MM.1S (cell line): ENCODE results near the gene IFRD2.

Source experiments
- DNase-seq: peaks from one replicate; pipeline ENCODE4 v3.0.0-alpha.2; 2015
- H2AFZ ChIP-seq: fragments of 300-600 bp; sonication (generic); 2 replicates; pipeline ENCODE4 v1.6.0; 2016; ENCODE audit warnings: antibody characterized with exemption, low read length
- H3F3A ChIP-seq: fragments of 300-600 bp; sonication (generic); 2 replicates; pipeline ENCODE4 v1.6.1; 2016; ENCODE audit warnings: mild to moderate bottlenecking, antibody characterized with exemption, low read length, moderate library complexity, mixed read lengths; ENCODE audit not compliant: insufficient read depth
- H3K27ac ChIP-seq: fragments of 300-600 bp; sonication (generic); 2 replicates; pipeline ENCODE4 v1.5.1; 2016; ENCODE audit warnings: mild to moderate bottlenecking, low read length
- H3K27me3 ChIP-seq: fragments of 300-600 bp; sonication (generic); replicated peaks from 2 replicates; pipeline ENCODE4 v1.6.0; 2016; ENCODE audit warnings: low read length; ENCODE audit not compliant: insufficient read depth
- H3K36me3 ChIP-seq: fragments of 300-600 bp; sonication (generic); replicated peaks from 2 replicates; pipeline ENCODE4 v1.6.1; 2016; ENCODE audit warnings: mild to moderate bottlenecking, low read length, mixed read lengths; ENCODE audit not compliant: insufficient read depth
- H3K4me1 ChIP-seq: fragments of 300-600 bp; sonication (generic); 2 replicates; pipeline ENCODE4 v1.6.1; 2016; ENCODE audit warnings: low read length, mixed read lengths
- H3K4me2 ChIP-seq: fragments of 300-600 bp; sonication (generic); 2 replicates; pipeline ENCODE4 v1.6.0; 2016; ENCODE audit warnings: low read depth, low read length
- H3K4me3 ChIP-seq: fragments of 300-600 bp; sonication (generic); 2 replicates; pipeline ENCODE4 v1.5.1; 2016; ENCODE audit warnings: low read length, mixed read lengths
- H3K79me2 ChIP-seq: fragments of 300-600 bp; sonication (generic); 2 replicates; pipeline ENCODE4 v1.6.1; 2016; ENCODE audit warnings: mixed run types, low read length, mixed read lengths
- H3K9ac ChIP-seq: fragments of 300-600 bp; sonication (generic); 2 replicates; pipeline ENCODE4 v1.6.1; 2016; ENCODE audit warnings: low read length, mixed read lengths
- H3K9me2 ChIP-seq: fragments of 300-600 bp; sonication (generic); replicated peaks from 2 replicates; pipeline ENCODE4 v1.6.1; 2016; ENCODE audit warnings: mild to moderate bottlenecking, low read length, mixed read lengths; ENCODE audit not compliant: insufficient read depth
- H3K9me3 ChIP-seq: fragments of 300-600 bp; sonication (generic); replicated peaks from 2 replicates; pipeline ENCODE4 v1.6.1; 2016; ENCODE audit warnings: mild to moderate bottlenecking, low read length, mixed read lengths; ENCODE audit not compliant: insufficient read depth
- H4K20me1 ChIP-seq: fragments of 300-600 bp; sonication (generic); 2 replicates; pipeline ENCODE4 v1.6.1; 2016; ENCODE audit warnings: mild to moderate bottlenecking, low read length, moderate library complexity, mixed read lengths; ENCODE audit not compliant: insufficient read depth
- EZH2 ChIP-seq: fragments of 300-600 bp; sonication (generic); optimal IDR thresholded peaks from 2 replicates; pipeline ENCODE3; 2017; ENCODE audit warnings: low read depth, mild to moderate bottlenecking, antibody characterized with exemption, low read length, mixed read lengths
- EZH2phosphoT487 ChIP-seq: fragments of 300-600 bp; sonication (generic); IDR thresholded peaks from 2 replicates; pipeline ENCODE4 v1.6.1; 2018; ENCODE audit warnings: antibody characterized with exemption, low read length
- TF ChIP-seq, protein P1 (sequence below): fragments of 300-600 bp; sonication (generic); IDR thresholded peaks from 2 replicates; pipeline ENCODE4 v1.5.1; 2016; ENCODE audit warnings: antibody characterized with exemption, low read length, mixed read lengths

IFRD2 gene

DNA sequence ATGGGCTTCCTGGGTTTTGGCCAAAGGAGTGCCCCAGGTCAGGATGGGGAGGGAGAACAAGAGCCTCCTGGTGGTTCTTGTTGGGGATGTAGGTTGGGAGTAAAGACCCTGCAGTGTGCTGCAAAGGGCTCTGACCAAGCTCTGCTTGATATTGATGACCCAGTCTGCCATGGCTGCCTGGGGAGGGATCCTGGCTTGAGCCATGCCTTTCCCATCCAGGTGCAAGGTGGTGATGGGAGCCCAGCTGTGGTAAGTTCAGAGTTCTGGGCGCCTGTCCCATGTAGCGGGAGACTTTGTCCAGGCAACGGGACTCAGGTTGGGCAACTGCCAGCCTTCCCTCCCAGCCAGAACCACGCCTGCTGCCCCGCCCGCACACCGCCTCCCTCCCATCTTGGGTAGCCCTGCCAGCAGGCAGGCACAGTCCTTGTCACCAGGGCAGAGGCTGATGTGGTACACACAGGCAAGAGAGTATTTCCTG is 53.6 kb downstream of the IFRD2 start:
- no peaks in the 10 kb centered on the region for H3K9me2 ChIP-seq
- 0 out of 2 replicates have a peak, but pooled peaks cover 6% of the 10 kb centered on the region for H3K4me1 ChIP-seq
- H4K20me1 ChIP-seq, result no peaks in the 10 kb centered on the region
- peaks cover 10% of the 10 kb centered on the region for H3F3A ChIP-seq
- H2AFZ ChIP-seq, result no peak overlapping the region
- H3K4me3 ChIP-seq, result peak overlapping the region; percentile 94
- H3K79me2 ChIP-seq, result peaks cover 74% of the 10 kb centered on the region
- peak overlapping the region; percentile 53; the same call in 1 of the 2 replicates for H3K27ac ChIP-seq
- H3K9ac ChIP-seq, result peak overlapping the region; percentile 85; the same call in 1 of the 2 replicates
- no peaks in the 10 kb centered on the region for H3K27me3 ChIP-seq
- H3K36me3 ChIP-seq, result no peaks in the 10 kb centered on the region
- peak overlapping the region; percentile 97 for H3K4me2 ChIP-seq
- TF ChIP-seq EZH2phosphoT487, result no peak
- DNase-seq, result no peak
- H3K9me3 ChIP-seq, result no peaks in the 10 kb centered on the region

DNA sequence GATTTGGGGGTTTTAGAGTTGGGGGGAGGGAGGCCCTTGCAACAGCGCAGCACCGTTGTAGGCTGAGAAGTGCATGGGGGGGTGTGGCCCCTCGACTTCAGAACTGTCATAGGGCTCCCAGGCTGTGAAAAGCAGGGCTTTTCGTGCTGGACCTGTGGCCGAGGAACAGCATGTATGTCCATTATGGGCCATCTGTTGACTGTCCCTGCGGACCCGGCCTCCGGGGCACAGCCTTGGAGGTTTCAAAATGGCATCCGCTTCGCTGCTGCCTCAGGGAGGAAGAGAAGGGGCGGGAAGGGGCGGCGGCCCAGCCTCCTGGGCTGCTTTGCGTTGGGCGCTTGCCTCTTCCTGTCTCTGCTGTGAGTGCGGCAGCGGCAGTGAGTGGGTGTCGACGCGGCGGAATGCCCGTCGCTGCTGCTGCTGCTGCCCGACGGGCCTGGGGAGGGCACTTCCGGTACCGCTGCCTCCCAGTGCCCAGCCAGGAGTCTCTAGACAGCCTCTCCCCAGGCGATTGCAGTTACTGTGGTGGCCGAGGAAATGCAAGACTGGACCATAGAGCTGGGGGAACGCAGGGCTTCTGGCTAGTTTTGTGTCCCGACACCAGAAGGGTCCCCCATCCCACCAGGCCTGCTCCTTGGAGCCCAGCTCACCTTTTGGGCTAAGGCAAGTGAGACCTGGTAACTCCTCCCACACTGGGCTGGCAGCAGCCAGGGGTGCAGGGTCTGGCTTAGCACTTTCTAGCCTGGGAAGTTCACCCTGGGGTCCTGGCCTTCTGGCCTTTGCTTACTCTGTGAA is 54.3 kb downstream of the IFRD2 start:
- no peaks in the 10 kb centered on the region for H3K9me3 ChIP-seq
- H3K27ac ChIP-seq, result peak overlapping the region; percentile 53; the same call in 1 of the 2 replicates
- peak; percentile 88 for DNase-seq
- peaks cover 10% of the 10 kb centered on the region for H3F3A ChIP-seq
- peak overlapping the region; percentile 94 for H3K4me3 ChIP-seq
- H2AFZ ChIP-seq, result peak overlapping the region; percentile 39; the same call in 1 of the 2 replicates
- H3K4me2 ChIP-seq, result peak overlapping the region; percentile 97
- 0 out of 2 replicates have a peak, but pooled peaks cover 6% of the 10 kb centered on the region for H3K4me1 ChIP-seq
- peak overlapping the region; percentile 85 for H3K9ac ChIP-seq
- H3K36me3 ChIP-seq, result no peaks in the 10 kb centered on the region
- no peaks in the 10 kb centered on the region for H4K20me1 ChIP-seq
- TF ChIP-seq EZH2 (no peak), EZH2phosphoT487 (no peak)
- TF ChIP-seq, protein P1, sequence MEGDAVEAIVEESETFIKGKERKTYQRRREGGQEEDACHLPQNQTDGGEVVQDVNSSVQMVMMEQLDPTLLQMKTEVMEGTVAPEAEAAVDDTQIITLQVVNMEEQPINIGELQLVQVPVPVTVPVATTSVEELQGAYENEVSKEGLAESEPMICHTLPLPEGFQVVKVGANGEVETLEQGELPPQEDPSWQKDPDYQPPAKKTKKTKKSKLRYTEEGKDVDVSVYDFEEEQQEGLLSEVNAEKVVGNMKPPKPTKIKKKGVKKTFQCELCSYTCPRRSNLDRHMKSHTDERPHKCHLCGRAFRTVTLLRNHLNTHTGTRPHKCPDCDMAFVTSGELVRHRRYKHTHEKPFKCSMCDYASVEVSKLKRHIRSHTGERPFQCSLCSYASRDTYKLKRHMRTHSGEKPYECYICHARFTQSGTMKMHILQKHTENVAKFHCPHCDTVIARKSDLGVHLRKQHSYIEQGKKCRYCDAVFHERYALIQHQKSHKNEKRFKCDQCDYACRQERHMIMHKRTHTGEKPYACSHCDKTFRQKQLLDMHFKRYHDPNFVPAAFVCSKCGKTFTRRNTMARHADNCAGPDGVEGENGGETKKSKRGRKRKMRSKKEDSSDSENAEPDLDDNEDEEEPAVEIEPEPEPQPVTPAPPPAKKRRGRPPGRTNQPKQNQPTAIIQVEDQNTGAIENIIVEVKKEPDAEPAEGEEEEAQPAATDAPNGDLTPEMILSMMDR, result no peak
- H3K79me2 ChIP-seq, result peaks cover 68% of the 10 kb centered on the region
- H3K9me2 ChIP-seq, result no peaks in the 10 kb centered on the region
- no peaks in the 10 kb centered on the region for H3K27me3 ChIP-seq
